OCI-LY7 (cell line): ENCODE data around the gene TMEM209. TPM values are rescaled to one million over a fixed set of nuclear protein-coding genes. Genes with fewer than 3 reads are reported as not detected.
"Not testable (repeated sequence)": the region's sequence is repeated elsewhere in the genome, so short reads cannot be mapped to it uniquely, and the experiment has no call there.

Experiments
- BruUV-seq: library from RNA; stranded (reverse); fragments of 400-500 nt; replicated peaks from 2 replicates; lab custom pipeline; 2021; lab: Mats Ljungman, UMichigan
- CTCF ChIA-PET: fragments of 300-600 bp; sonication (Branson Sonifier 250); formaldehyde crosslinking; loops from one replicate; lab custom pipeline; 2022; ENCODE audit warnings: antibody characterized with exemption; ENCODE audit not compliant: unreplicated experiment; lab: Charles Lee
- POLR2A ChIA-PET: fragments of 300-600 bp; sonication (Branson Sonifier 250); formaldehyde crosslinking; loops from one replicate; lab custom pipeline; 2022; ENCODE audit warnings: antibody characterized with exemption; lab: Charles Lee
- DNase-seq: peaks from one replicate; pipeline ENCODE4 v3.0.0-alpha.2; 2015; ENCODE audit warnings: low spot score
- H2AFZ ChIP-seq: fragments of 200-600 bp; sonication (generic), shearing (Covaris generic); 2 replicates; pipeline ENCODE4 v1.6.1; 2014; ENCODE audit warnings: mild to moderate bottlenecking, antibody characterized with exemption, low read length, moderate library complexity
- H3K27ac ChIP-seq: fragments of 200-600 bp; sonication (generic); 2 replicates; pipeline ENCODE4 v1.5.1; 2014; ENCODE audit warnings: mixed run types, low read depth, mild to moderate bottlenecking, moderate library complexity, low read length, inconsistent platforms; ENCODE audit not compliant: poor library complexity, severe bottlenecking
- H3K36me3 ChIP-seq: fragments of 200-600 bp; sonication (generic); 2 replicates; pipeline ENCODE4 v1.6.1; 2014; ENCODE audit warnings: mild to moderate bottlenecking, antibody characterized with exemption, low read length, moderate library complexity, mixed read lengths; ENCODE audit not compliant: insufficient read depth
- H3K4me1 ChIP-seq: fragments of 200-600 bp; sonication (generic); 2 replicates; pipeline ENCODE4 v1.5.1; 2014; ENCODE audit warnings: mild to moderate bottlenecking, low read length; ENCODE audit not compliant: insufficient read depth, poor library complexity, severe bottlenecking
- H3K4me2 ChIP-seq: fragments of 200-600 bp; sonication (generic); 2 replicates; pipeline ENCODE4 v1.6.1; 2014; ENCODE audit warnings: mild to moderate bottlenecking, low read length
- H3K4me3 ChIP-seq: fragments of 200-600 bp; sonication (generic); 2 replicates; pipeline ENCODE4 v1.5.1; 2014; ENCODE audit warnings: mild to moderate bottlenecking, low read depth, low read length; ENCODE audit not compliant: poor library complexity, severe bottlenecking
- H3K79me2 ChIP-seq: fragments of 200-600 bp; sonication (generic); 2 replicates; pipeline ENCODE4 v1.6.1; 2016; ENCODE audit warnings: low read depth, mild to moderate bottlenecking, low read length, moderate library complexity, mixed read lengths; ENCODE audit not compliant: insufficient read depth
- H3K9me2 ChIP-seq: fragments of 200-600 bp; sonication (generic); 2 replicates; pipeline ENCODE4 v1.6.1; 2016; ENCODE audit warnings: mild to moderate bottlenecking, low read length, mixed read lengths; ENCODE audit not compliant: insufficient read depth
- H3K9me3 ChIP-seq: fragments of 200-600 bp; sonication (generic); 2 replicates; pipeline ENCODE4 v1.6.1; 2014; ENCODE audit warnings: mild to moderate bottlenecking, mixed run types, low read length, mixed read lengths
- H4K20me1 ChIP-seq: fragments of 200-600 bp; sonication (generic); 2 replicates; pipeline ENCODE4 v1.6.1; 2014; ENCODE audit warnings: mild to moderate bottlenecking, antibody characterized with exemption, low read length, moderate library complexity, mixed read lengths; ENCODE audit not compliant: insufficient read depth
- EZH2phosphoT487 ChIP-seq: fragments of 200-600 bp; sonication (generic); IDR thresholded peaks from 2 replicates; pipeline ENCODE4 v1.6.1; 2018; ENCODE audit warnings: low read depth, borderline replicate concordance, mild to moderate bottlenecking, mixed run types, antibody characterized with exemption, low read length, moderate library complexity, mixed read lengths
- intact Hi-C: fragments of 100-400 bp; cut with micrococcal nuclease; formaldehyde crosslinking; loops from one replicate; pipeline ENCODE4 v1.10.0; 2022; ENCODE audit not compliant: unreplicated experiment
- total RNA-seq, 2 experiments: library from RNA; depleted of rRNA in 1 of 2; stranded (reverse); fragments of >200 nt in 1 of 2; shearing (Covaris generic) in 1 of 2; gene quantifications; 2 replicates each; pipeline ENCODE4 v1.2.3, GENCODE V29; 2014 to 2022
- TF ChIP-seq, protein P1 (sequence below): fragments of 200-600 bp; sonication (generic); conservative IDR thresholded peaks from 2 replicates; pipeline ENCODE4 v1.5.1; 2014; ENCODE audit warnings: mild to moderate bottlenecking, antibody characterized with exemption, low read length, moderate library complexity, mixed read lengths

The TMEM209 gene
- total RNA-seq, 2 experiments from 2014 or later: 18.1 to 37.9 TPM

DNA sequence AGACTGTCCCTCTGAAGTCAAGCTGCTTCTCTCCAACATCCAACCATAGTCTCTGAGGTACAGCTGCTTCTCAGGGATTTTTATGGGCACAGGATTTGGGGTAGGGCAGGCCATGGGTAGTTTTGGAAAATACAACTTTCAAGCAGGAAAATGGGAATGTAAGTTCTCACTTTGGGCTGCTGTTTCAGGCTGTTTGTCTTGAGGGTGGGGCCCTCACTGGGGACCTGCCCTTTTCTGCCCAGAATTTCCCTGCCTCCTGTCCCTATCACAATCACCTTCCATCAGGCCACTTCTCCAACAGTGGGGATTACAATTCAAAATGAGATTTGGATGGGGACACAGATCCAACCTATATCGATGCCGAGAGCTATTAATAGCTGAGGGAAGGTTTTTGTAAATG, 27.0 kb upstream of the TMEM209 start:
- H3K9me3 ChIP-seq: no peaks in the 10 kb centered on the region
- no peak overlapping the region for H3K4me3 ChIP-seq
- H2AFZ ChIP-seq: no peak overlapping the region
- no TSS peak for BruUV-seq
- no peaks in the 10 kb centered on the region for H3K36me3 ChIP-seq
- POLR2A ChIA-PET: no interaction called here
- no peaks in the 10 kb centered on the region for H3K9me2 ChIP-seq
- intact Hi-C loops: no loop called here
- no peaks in the 10 kb centered on the region for H3K79me2 ChIP-seq
- no peaks in the 10 kb centered on the region for H4K20me1 ChIP-seq
- no peaks in the 10 kb centered on the region for H3K4me1 ChIP-seq
- no peak overlapping the region for H3K27ac ChIP-seq
- DNase-seq: no peak
- CTCF ChIA-PET: no interaction called here
- TF ChIP-seq EZH2phosphoT487: no peak
- TF ChIP-seq, protein P1, sequence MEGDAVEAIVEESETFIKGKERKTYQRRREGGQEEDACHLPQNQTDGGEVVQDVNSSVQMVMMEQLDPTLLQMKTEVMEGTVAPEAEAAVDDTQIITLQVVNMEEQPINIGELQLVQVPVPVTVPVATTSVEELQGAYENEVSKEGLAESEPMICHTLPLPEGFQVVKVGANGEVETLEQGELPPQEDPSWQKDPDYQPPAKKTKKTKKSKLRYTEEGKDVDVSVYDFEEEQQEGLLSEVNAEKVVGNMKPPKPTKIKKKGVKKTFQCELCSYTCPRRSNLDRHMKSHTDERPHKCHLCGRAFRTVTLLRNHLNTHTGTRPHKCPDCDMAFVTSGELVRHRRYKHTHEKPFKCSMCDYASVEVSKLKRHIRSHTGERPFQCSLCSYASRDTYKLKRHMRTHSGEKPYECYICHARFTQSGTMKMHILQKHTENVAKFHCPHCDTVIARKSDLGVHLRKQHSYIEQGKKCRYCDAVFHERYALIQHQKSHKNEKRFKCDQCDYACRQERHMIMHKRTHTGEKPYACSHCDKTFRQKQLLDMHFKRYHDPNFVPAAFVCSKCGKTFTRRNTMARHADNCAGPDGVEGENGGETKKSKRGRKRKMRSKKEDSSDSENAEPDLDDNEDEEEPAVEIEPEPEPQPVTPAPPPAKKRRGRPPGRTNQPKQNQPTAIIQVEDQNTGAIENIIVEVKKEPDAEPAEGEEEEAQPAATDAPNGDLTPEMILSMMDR: no peak
- no peak overlapping the region for H3K4me2 ChIP-seq

DNA sequence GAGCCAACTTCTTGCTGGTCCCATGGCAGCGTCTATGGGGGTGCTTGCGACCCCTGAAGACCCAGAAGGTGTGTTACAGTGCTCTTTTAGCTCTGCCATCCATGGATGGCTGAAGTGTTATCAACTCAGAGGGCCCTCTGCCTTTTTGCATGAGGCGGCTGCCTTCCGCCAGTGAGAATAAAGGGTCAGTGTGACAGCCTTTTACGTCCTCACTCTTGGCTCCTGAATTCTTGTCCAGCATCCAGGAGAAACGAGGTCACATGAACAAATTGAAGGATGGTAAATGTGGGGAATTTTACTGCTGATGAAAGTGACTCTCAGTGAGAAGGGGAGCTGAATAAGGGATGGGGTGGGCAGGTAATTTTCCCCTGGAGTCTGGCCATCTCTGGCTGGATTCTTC, 26.6 kb upstream of the TMEM209 start:
- Histone ChIP-seq H3K79me2 (no peaks in the 10 kb centered on the region), H3K36me3 (no peaks in the 10 kb centered on the region), H4K20me1 (no peaks in the 10 kb centered on the region), H3K4me2 (no peak overlapping the region), H3K9me3 (no peaks in the 10 kb centered on the region), H2AFZ (no peak overlapping the region), H3K27ac (no peak overlapping the region), H3K4me1 (no peaks in the 10 kb centered on the region), H3K9me2 (no peaks in the 10 kb centered on the region), H3K4me3 (no peak overlapping the region)
- TF ChIP-seq, protein P1: no peak
- TF ChIP-seq EZH2phosphoT487: no peak
- ChIA-PET POLR2A (no interaction called here), CTCF (no interaction called here)
- no TSS peak for BruUV-seq
- no peak for DNase-seq
- intact Hi-C loops: no loop called here

DNA sequence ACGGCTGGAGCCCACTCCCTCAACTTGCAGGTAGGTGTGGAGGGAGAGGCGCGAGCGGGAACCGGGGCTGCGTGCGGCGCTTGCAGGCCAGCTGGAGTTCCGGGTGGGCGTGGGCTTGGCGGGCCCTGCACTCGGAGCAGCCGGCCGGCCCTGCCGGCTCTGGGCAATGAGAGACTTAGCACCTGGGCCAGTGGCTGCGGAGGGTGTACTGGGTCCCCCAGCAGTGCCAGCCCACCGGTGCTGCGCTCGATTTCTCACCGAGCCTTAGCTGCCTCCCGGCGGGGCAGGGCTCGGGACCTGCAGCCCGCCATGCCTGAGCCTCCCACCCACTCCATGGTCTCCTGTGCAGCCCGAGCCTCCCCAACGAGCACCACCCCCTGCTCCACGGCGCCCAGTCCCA, 24.8 kb upstream of the TMEM209 start:
- H4K20me1 ChIP-seq, H3K27ac ChIP-seq, H3K4me3 ChIP-seq, H3K79me2 ChIP-seq, CTCF ChIA-PET, H3K9me3 ChIP-seq, H3K4me2 ChIP-seq, DNase-seq, BruUV-seq, H2AFZ ChIP-seq, H3K9me2 ChIP-seq, H3K36me3 ChIP-seq, POLR2A ChIA-PET, H3K4me1 ChIP-seq, intact Hi-C loops: not testable (repeated sequence)
